Fibroblast of mammary gland (primary cell): ENCODE data around the gene MXRA8.

ENCODE experiments used
- DNase-seq: peaks from one replicate; pipeline ENCODE4 v3.0.0-alpha.2; 2010; ENCODE audit warnings: low read depth
- H3K4me3 ChIP-seq: 2 replicates; pipeline ENCODE4 v1.5.1; 2011; ENCODE audit warnings: low read depth, mild to moderate bottlenecking, low read length, moderate library complexity; ENCODE audit not compliant: control insufficient read depth
- TF ChIP-seq, protein P1 (sequence below): conservative IDR thresholded peaks from 2 replicates; pipeline ENCODE4 v1.5.1; 2011; ENCODE audit warnings: low read depth, low read length, inconsistent platforms; ENCODE audit not compliant: control insufficient read depth, insufficient read depth

The MXRA8 gene

DNA sequence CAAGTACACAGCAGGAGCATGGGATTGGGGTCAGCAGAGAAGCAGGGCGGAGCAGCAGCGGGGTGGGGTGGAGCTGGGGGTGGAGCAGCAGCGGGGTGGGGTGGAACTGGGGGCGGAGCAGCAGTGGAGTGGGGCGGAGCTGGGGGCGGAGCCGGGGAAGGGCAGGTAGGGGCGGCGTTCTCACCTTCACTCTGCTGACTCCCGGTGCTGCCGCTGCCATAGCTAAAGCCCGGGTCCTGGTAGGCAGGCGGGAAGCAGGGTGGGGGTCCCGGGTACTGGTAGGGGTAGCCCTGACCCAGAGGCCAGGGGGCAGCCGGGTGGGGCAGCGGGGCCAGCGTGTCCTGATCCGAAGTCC, 20.6 kb downstream of the MXRA8 start:
- TF ChIP-seq, protein P1, sequence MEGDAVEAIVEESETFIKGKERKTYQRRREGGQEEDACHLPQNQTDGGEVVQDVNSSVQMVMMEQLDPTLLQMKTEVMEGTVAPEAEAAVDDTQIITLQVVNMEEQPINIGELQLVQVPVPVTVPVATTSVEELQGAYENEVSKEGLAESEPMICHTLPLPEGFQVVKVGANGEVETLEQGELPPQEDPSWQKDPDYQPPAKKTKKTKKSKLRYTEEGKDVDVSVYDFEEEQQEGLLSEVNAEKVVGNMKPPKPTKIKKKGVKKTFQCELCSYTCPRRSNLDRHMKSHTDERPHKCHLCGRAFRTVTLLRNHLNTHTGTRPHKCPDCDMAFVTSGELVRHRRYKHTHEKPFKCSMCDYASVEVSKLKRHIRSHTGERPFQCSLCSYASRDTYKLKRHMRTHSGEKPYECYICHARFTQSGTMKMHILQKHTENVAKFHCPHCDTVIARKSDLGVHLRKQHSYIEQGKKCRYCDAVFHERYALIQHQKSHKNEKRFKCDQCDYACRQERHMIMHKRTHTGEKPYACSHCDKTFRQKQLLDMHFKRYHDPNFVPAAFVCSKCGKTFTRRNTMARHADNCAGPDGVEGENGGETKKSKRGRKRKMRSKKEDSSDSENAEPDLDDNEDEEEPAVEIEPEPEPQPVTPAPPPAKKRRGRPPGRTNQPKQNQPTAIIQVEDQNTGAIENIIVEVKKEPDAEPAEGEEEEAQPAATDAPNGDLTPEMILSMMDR: no peak
- no peak for DNase-seq
- H3K4me3 ChIP-seq: no peak overlapping the region

DNA sequence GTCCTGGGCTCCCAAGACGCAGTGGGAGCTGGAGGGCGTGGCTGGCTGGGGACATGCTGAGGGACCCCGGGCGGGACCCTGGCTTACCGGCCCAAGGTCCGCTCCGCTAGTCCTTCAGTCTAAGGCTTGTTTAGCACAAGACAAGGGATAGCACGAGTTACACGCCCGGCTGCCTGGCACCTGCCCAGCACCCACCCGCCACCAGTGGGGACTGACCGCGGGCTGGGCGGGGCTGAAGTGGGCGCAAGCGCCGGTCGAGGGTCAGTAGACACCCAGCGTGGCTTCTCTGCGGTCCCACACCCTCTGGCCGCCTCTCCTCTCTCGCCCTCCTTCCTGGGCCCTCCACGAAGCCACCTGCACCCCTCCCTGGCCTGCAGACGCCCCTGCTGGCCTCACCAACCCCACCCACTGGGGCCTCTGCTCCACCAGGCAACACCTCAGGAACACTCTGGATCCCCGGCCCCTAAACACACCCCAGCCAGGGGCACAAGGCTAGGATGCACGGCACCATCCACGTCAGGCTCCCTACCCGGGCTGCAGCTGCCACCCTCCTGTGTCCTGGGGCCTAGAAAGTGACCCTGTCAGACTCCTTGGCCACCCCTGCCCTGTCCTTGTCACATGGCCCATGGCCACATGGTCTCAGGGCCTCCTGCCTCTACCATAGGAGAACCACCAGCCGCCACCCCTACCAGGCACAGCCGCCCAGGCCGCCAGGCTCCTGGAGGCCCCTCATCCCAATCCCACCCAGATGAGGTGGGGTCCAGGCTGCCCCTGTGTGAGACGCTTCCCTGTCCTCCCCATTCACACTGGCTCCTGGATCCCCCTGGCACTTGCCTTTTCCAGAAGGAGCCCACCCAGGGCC, 21.2 kb downstream of the MXRA8 start:
- no peak overlapping the region for H3K4me3 ChIP-seq
- TF ChIP-seq, protein P1: no peak

DNA sequence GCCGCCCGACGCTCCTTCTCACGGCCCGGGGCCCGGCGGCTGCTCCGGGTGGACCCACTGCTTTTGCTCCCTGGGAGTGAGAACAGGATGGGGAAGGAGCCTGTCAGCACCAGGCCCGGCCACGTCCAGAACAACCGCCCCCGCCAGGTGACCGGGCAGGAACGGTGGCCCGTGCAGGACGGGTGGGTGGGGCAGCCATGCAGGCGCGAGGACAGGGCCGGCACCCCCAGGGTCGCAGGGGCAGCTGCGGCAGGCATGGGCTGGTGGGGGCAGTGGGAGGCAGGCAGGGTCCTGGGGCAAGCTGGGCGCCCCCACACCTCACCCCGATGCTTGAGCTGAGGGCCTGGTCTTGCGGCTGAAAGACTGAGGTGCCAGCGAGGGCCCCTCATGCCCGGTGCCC, 21.9 kb downstream of the MXRA8 start:
- H3K4me3 ChIP-seq: no peak overlapping the region
- DNase-seq: no peak
- TF ChIP-seq, protein P1: no peak

More for the DNA sequence above, 21.2 kb downstream of the MXRA8 start:
- no peak for DNase-seq

DNA sequence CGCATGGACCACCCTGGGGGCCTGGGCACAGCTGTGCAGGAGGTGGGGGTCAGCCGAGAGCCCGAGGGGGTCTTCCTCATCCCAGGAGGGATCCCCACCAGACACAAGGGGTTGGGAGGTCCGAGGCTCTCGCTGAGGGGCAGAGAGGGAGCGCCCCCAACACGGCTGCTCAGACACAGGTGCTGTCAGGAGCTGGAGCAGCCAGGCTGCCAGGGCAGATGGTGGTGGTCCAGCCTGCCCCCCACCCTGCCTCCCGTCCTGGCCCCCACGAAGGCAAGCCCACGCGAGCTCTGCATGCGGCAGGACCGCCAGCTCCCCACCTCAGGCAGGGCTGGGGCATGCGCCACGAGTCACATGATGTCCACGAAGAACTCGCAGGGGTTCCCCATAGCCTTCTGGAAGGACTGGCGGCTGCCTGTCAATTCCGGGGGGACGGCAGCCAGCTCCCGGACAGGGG, 22.5 kb downstream of the MXRA8 start:
- TF ChIP-seq, protein P1: no peak
- no peak overlapping the region for H3K4me3 ChIP-seq
- DNase-seq: no peak

DNA sequence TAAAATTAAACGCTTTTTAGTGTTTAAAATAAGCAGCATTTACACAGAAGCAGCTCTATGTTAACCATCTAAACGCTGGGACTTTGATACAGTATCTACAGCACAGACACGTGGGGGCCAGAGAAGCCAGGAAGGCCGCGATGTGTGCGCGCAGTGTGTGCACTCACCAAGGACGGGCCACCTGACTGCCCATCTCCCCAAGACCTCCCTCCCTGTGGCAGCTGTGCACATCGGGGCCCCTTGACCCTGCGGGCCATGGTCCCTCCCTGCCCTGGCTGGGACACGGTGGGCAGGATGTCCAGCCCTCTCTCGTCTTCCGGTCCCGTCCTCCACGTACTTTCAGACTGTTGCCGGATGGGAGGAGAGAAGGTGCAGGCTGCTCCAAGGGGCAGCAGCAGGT, 23.1 kb downstream of the MXRA8 start:
- TF ChIP-seq, protein P1: no peak
- no peak overlapping the region for H3K4me3 ChIP-seq
- no peak for DNase-seq

DNA sequence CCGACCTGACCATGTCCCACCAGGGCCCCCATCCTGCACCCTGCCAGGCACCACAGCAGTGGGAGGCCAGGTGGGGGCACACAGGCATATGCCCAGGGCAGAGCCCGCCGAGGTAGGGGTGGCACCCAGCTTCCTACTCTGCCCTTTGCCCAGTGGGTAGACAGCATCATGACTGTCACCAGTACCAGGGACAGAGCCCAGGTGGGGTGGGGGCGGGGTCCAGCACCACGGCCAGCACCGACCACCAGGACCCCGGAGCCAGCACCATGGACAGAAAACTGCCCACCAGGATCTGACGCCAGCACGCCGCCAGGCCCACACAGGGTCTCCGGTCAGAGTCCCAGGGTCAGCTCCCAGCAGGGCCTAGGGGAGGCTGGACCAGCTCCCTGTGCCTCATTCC, 23.5 kb downstream of the MXRA8 start:
- TF ChIP-seq, protein P1: no peak
- DNase-seq: no peak
- no peak overlapping the region for H3K4me3 ChIP-seq
